HCT116 (cell line): ENCODE results near the gene BSND. TPM values are rescaled to one million over a fixed set of nuclear protein-coding genes. Genes with fewer than 3 reads are reported as not detected.
A peak's percentile ranks its signal among the peaks of the same experiment; 100 is the strongest.

ENCODE experiments used
- ATAC-seq: fragments of 200-7000 bp; cut with Tn5 transposase; 2 replicates; pipeline ENCODE4 v1.9.1; 2020; ENCODE audit warnings: mild to moderate bottlenecking, moderate library complexity
- Bru-seq: library from RNA; stranded (reverse); fragments of 400-500 nt; gene quantifications from one replicate; lab custom pipeline; 2021; lab: Mats Ljungman, UMichigan
- BruChase-seq, 2 experiments: library from RNA; stranded (reverse); fragments of 400-500 nt; gene quantifications; one replicate each; lab custom pipeline; 2021; lab: Mats Ljungman, UMichigan
- BruUV-seq: library from RNA; stranded (reverse); fragments of 400-500 nt; replicated peaks from 2 replicates; lab custom pipeline; 2021; lab: Mats Ljungman, UMichigan
- CTCF ChIA-PET: fragments of 300-600 bp; sonication (Branson Sonifier 250); formaldehyde crosslinking; loops from one replicate; lab custom pipeline; 2021; ENCODE audit warnings: antibody characterized with exemption; lab: Charles Lee
- POLR2A ChIA-PET: fragments of 300-600, 350-600 bp; sonication (Branson Sonifier 250); formaldehyde crosslinking; loops from one replicate; lab custom pipeline; 2021; ENCODE audit warnings: antibody characterized with exemption; lab: Charles Lee
- RAD21 ChIA-PET, 2 experiments: fragments of 300-600 bp; sonication (Branson Sonifier 250); formaldehyde crosslinking; loops; one replicate each; lab custom pipeline; 2023; ENCODE audit warnings: low total read pairs in 2 of 2; ENCODE audit not compliant: uncharacterized antibody in 2 of 2, unreplicated experiment in 2 of 2, low non-redundant PET in 1 of 2; lab: Charles Lee
- DNase-seq: peaks from one replicate; pipeline ENCODE4 v3.0.0-alpha.2; 2010; ENCODE audit warnings: low read depth, low spot score
- H2AFZ ChIP-seq: fragments of 200-600 bp; shearing (Covaris generic), sonication (generic); 2 replicates; pipeline ENCODE4 v1.6.1; 2017; ENCODE audit warnings: low read depth, mixed run types, mixed read lengths, antibody characterized with exemption, low read length; ENCODE audit not compliant: poor library complexity, severe bottlenecking
- H3K27ac ChIP-seq: 2 replicates; pipeline ENCODE4 v1.5.1; 2012; ENCODE audit warnings: low read depth, low read length
- H3K27me3 ChIP-seq: fragments of 200-600 bp; sonication (generic); 2 replicates; pipeline ENCODE4 v1.6.1; 2016; ENCODE audit warnings: mixed run types, low read length, mixed read lengths; ENCODE audit not compliant: insufficient read depth
- H3K36me3 ChIP-seq, 2 experiments: fragments of 200-500 bp in 1 of 2; fragments of 200-600 bp in 1 of 2; sonication (Bioruptor generic) in 1 of 2; sonication (generic) in 1 of 2; 2 replicates each; pipeline versions ENCODE4 v1.5.1 to v1.6.1; 2014 to 2016; ENCODE audit warnings: low read length in 2 of 2, inconsistent platforms in 1 of 2, mixed read lengths in 1 of 2, mixed run types in 1 of 2; ENCODE audit not compliant: insufficient read depth in 2 of 2, control insufficient read depth in 1 of 2
- H3K4me1 ChIP-seq, 2 experiments: fragments of 200-600 bp in 1 of 2; sonication (generic) in 1 of 2; 2 replicates each; pipeline versions ENCODE4 v1.5.1 to v1.6.1; 2012 to 2017; ENCODE audit warnings: low read length in 2 of 2, inconsistent platforms in 1 of 2, mild to moderate bottlenecking in 1 of 2, mixed read lengths in 1 of 2, mixed run types in 1 of 2, moderate library complexity in 1 of 2; ENCODE audit not compliant: insufficient read depth in 2 of 2, control insufficient read depth in 1 of 2
- H3K4me2 ChIP-seq: fragments of 200-600 bp; sonication (generic); 2 replicates; pipeline ENCODE4 v1.6.1; 2017; ENCODE audit warnings: mixed run types, low read length, mixed read lengths
- H3K4me3 ChIP-seq, 2 experiments: fragments of 200-600 bp in 1 of 2; sonication (generic) in 1 of 2; replicated peaks in 1 of 2; 2 replicates each; pipeline ENCODE4 v1.5.1; 2011 to 2016; ENCODE audit warnings: low read length in 2 of 2, control low read depth in 1 of 2, low read depth in 1 of 2, mild to moderate bottlenecking in 1 of 2, mixed read lengths in 1 of 2, mixed run types in 1 of 2
- H3K79me2 ChIP-seq: fragments of 200-600 bp; sonication (generic); 2 replicates; pipeline ENCODE4 v1.6.1; 2017; ENCODE audit warnings: mild to moderate bottlenecking, mixed run types, low read length, moderate library complexity, mixed read lengths; ENCODE audit not compliant: insufficient read depth
- H3K9ac ChIP-seq: fragments of 200-600 bp; sonication (generic); 2 replicates; pipeline ENCODE4 v1.6.1; 2016; ENCODE audit warnings: low read length, mixed read lengths
- H3K9me2 ChIP-seq: fragments of 200-600 bp; sonication (generic), shearing (Covaris generic); 2 replicates; pipeline ENCODE4 v1.6.1; 2017; ENCODE audit warnings: mixed run types, mild to moderate bottlenecking, moderate library complexity; ENCODE audit not compliant: insufficient read depth
- H3K9me3 ChIP-seq, 2 experiments: fragments of 200-500 bp in 1 of 2; fragments of 200-600 bp in 1 of 2; sonication (Bioruptor generic) in 1 of 2; sonication (generic) in 1 of 2; 2 replicates each; pipeline ENCODE4 v1.6.1; 2014 to 2017; ENCODE audit warnings: low read length in 2 of 2, mixed read lengths in 2 of 2, inconsistent platforms in 1 of 2, low read depth in 1 of 2, mild to moderate bottlenecking in 1 of 2, mixed run types in 1 of 2, moderate library complexity in 1 of 2; ENCODE audit not compliant: control insufficient read depth in 1 of 2, insufficient read depth in 1 of 2
- H4K20me1 ChIP-seq: fragments of 200-600 bp; sonication (generic), shearing (Covaris generic); 2 replicates; pipeline ENCODE4 v1.6.1; 2017; ENCODE audit warnings: mixed run types, mild to moderate bottlenecking, moderate library complexity; ENCODE audit not compliant: insufficient read depth
- CTCF ChIP-seq, 3 experiments: fragments of 200-600 bp in 1 of 3; sonication (generic) in 1 of 3; IDR thresholded peaks in 2 of 3; conservative IDR thresholded peaks in 1 of 3; 2 replicates each; pipeline ENCODE4 v1.5.1; 2012 to 2017; ENCODE audit warnings: low read depth in 2 of 3, low read length in 2 of 3, antibody characterized with exemption in 1 of 3, borderline replicate concordance in 1 of 3, control low read depth in 1 of 3, mild to moderate bottlenecking in 1 of 3, mixed read lengths in 1 of 3, mixed run types in 1 of 3, moderate library complexity in 1 of 3; ENCODE audit not compliant: insufficient read depth in 1 of 3
- EZH2 ChIP-seq: fragments of 200-600 bp; sonication (generic); IDR thresholded peaks from 2 replicates; pipeline ENCODE4 v1.6.1; 2017; ENCODE audit warnings: antibody characterized with exemption, mixed run types
- EZH2phosphoT487 ChIP-seq: fragments of 200-600 bp; IDR thresholded peaks from 2 replicates; pipeline ENCODE4 v1.6.1; 2018; ENCODE audit warnings: antibody characterized with exemption, borderline replicate concordance
- POLR2AphosphoS5 ChIP-seq: IDR thresholded peaks from 2 replicates; pipeline ENCODE4 v1.6.1; 2011; ENCODE audit warnings: mild to moderate bottlenecking, low read depth, low read length, moderate library complexity
- RAD21 ChIP-seq: IDR thresholded peaks from 2 replicates; pipeline ENCODE4 v1.6.1; 2012; ENCODE audit warnings: low read depth, mild to moderate bottlenecking
- SP1 ChIP-seq: IDR thresholded peaks from 2 replicates; pipeline ENCODE4 v1.6.1; 2012; ENCODE audit warnings: low read depth
- TCF7L2 ChIP-seq: IDR thresholded peaks from 2 replicates; pipeline ENCODE4 v1.7.0; 2011; ENCODE audit warnings: borderline replicate concordance, inconsistent platforms; ENCODE audit not compliant: insufficient read depth, insufficient read length; ENCODE audit errors: extremely low read depth
- YY1 ChIP-seq: IDR thresholded peaks from 2 replicates; pipeline ENCODE4 v1.6.1; 2011; ENCODE audit warnings: low read length, low read depth, moderate library complexity, mild to moderate bottlenecking; ENCODE audit not compliant: insufficient replicate concordance; ENCODE audit errors: extremely low read depth
- intact Hi-C: fragments of 100-400 bp; cut with micrococcal nuclease; formaldehyde crosslinking; loops from 2 replicates; pipeline ENCODE4 v1.10.0; 2022
- long read RNA-seq: library from polyadenylated mRNA; unstranded; transcript quantifications from one replicate; pipeline ENCODE4 v2.0.0, GENCODE V29; 2021; ENCODE audit not compliant: unreplicated experiment
- polyA plus RNA-seq: library from polyadenylated mRNA; unstranded; fragments of >200 nt; gene quantifications from 2 replicates; pipeline ENCODE4 v1.2.1, GENCODE V29; 2012; ENCODE audit warnings: missing spikeins
- total RNA-seq: library from RNA; stranded (reverse); gene quantifications from one replicate; pipeline ENCODE4 v1.2.1, GENCODE V29; 2021; ENCODE audit not compliant: unreplicated experiment

Gene BSND
- total RNA-seq (not detected), Bru-seq, nascent RNA (not detected), BruChase-seq, experiment 1, labeled RNA remaining after a 6-hour chase (percentile 14 among the genes with signal in this experiment), BruChase-seq, experiment 2, labeled RNA remaining after a 2-hour chase (percentile 11 among the genes with signal in this experiment)
- polyA plus RNA-seq = not detected in 2 replicates
- long read RNA-seq = 0 reads

GRCh38 chr1:54998677-54999076 lies at the start of gene BSND:
TSS of gene BSND (plus strand) at chr1:54998933. CDS start at chr1:54999187, 254 bp downstream.
- Histone ChIP-seq H3K27me3 (no peaks in the 10 kb centered on the region), H2AFZ (no peak within 1 kb of the TSS), H3K36me3 (no peaks in the 10 kb centered on the region)
- DNase-seq = no peak
- TF ChIP-seq SP1 = no peak
- TF ChIP-seq TCF7L2 = no peak
- TF ChIP-seq POLR2AphosphoS5 = no peak
- TF ChIP-seq RAD21 = no peak
- TF ChIP-seq YY1 = no peak
- no peak for TF ChIP-seq EZH2phosphoT487
- no peak for TF ChIP-seq EZH2
- TF ChIP-seq CTCF (IDR thresholded peaks at IDR 0.05 in 2 of 3, conservative IDR thresholded peaks at IDR 0.05 in 1 of 3; ENCODE audit: borderline replicate concordance in 1 of 3, insufficient read depth in 1 of 3, low read depth in 2 of 3, low read length in 2 of 3) = no peak
- TF ChIP-seq, all 23 proteins: peak for 0
- Histone ChIP-seq H3K4me3 (no peak within 1 kb of the TSS), H3K9me3 (no peaks in the 10 kb centered on the region), H3K9ac (no peak within 1 kb of the TSS), H3K79me2 (no peaks in the 10 kb centered on the region), H3K27ac (no peak within 1 kb of the TSS), H3K9me2 (no peaks in the 10 kb centered on the region), H4K20me1 (no peaks in the 10 kb centered on the region), H3K4me1 (peaks cover 0 to 8% of the 10 kb centered on the region in 2 experiments; a peak in 1 of 4 replicates), H3K4me2 (no peak within 1 kb of the TSS)
- RAD21 ChIA-PET = no interaction called here
- no peak for ATAC-seq
- POLR2A ChIA-PET = no interaction called here
- CTCF ChIA-PET = interaction anchor here (2.3 to 5.8 kb wide), 3 partner anchors 23 to 53 kb away, joined by 6 to 85 read pairs (median 73); no protein-coding TSS in a partner anchor
- no TSS peak for BruUV-seq
- intact Hi-C loops = no loop called here
